GM12875 (cell line): ENCODE data around the gene CD300LG.

Experiments used
- H3K4me3 ChIP-seq: one replicate; pipeline ENCODE4 v1.5.1; 2011; ENCODE audit warnings: low read depth, low read length, control low read depth
- CTCF ChIP-seq: IDR thresholded peaks from 2 replicates; pipeline ENCODE4 v1.5.1; 2011; ENCODE audit warnings: low read depth, mild to moderate bottlenecking, control low read depth, inconsistent platforms, low read length, moderate library complexity, borderline replicate concordance; ENCODE audit not compliant: insufficient read depth

CD300LG gene

GRCh38 chr17:43823350-43824084, 23.5 kb upstream of the CD300LG start:
- no peak for TF ChIP-seq CTCF
- no peak overlapping the region for H3K4me3 ChIP-seq

- no peak for TF ChIP-seq CTCF
- no peak overlapping the region for H3K4me3 ChIP-seq
These were observed 21.4 kb upstream of the CD300LG start for GRCh38 chr17:43825567-43825966.

- no peak for TF ChIP-seq CTCF
- no peak overlapping the region for H3K4me3 ChIP-seq
These were observed 20.8 kb upstream of the CD300LG start for GRCh38 chr17:43826206-43826605.

GRCh38 chr17:43827596-43827995, 19.4 kb upstream of the CD300LG start:
- no peak overlapping the region for H3K4me3 ChIP-seq
- TF ChIP-seq CTCF, result no peak

- no peak overlapping the region for H3K4me3 ChIP-seq
- no peak for TF ChIP-seq CTCF
These were observed 17.2 kb upstream of the CD300LG start for GRCh38 chr17:43829738-43830137.

- TF ChIP-seq CTCF, result no peak
- no peak overlapping the region for H3K4me3 ChIP-seq
These were observed 16.4 kb upstream of the CD300LG start for GRCh38 chr17:43830510-43831140.

GRCh38 chr17:43831633-43832032, 15.3 kb upstream of the CD300LG start:
- no peak for TF ChIP-seq CTCF
- no peak overlapping the region for H3K4me3 ChIP-seq
